ENCODE data around the gene SMC1A. TPM values are rescaled to one million over a fixed set of nuclear protein-coding genes. Genes with fewer than 3 reads are reported as not detected.

SMC1A gene
- total RNA-seq, 1 experiment from 2014 or later = 162 TPM

DNA sequence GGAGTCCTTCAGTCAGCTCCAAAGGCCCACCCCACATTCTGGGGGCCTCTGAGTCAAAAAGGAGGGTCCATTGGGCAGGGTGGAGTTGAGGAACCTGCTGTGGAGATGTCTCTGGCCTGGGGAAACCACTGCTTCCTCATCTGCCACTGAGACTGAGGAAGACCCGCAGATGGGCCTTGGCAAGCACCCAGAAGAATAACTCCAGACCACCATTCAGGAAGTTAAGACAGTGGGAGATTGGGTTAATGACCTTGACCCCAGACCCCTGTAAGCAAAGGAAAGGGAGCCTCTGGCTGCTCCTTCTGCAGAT is 19.8 kb upstream of the SMC1A start:
- intact Hi-C loops (cut with micrococcal nuclease; ENCODE audit: unreplicated experiment) = no loop called here
- no peaks in the 10 kb centered on the region for H4K20me1 ChIP-seq (ENCODE audit: insufficient read depth)
- no peaks in the 10 kb centered on the region for H3K9me2 ChIP-seq (ENCODE audit: insufficient read depth)
- no peaks in the 10 kb centered on the region for H3K79me2 ChIP-seq (ENCODE audit: low read depth)
- H3K27ac ChIP-seq = no peak overlapping the region
- no peak for DNase-seq
- no peak overlapping the region for H3K4me3 ChIP-seq
- BruUV-seq (replicated peaks) = no TSS peak
- H3K27me3 ChIP-seq (ENCODE audit: insufficient read depth, low read depth) = no peaks in the 10 kb centered on the region
- no peak overlapping the region for H2AFZ ChIP-seq
- TF ChIP-seq EZH2 (IDR thresholded peaks at IDR 0.05; ENCODE audit: low read depth) = no peak
- TF ChIP-seq, protein P1, sequence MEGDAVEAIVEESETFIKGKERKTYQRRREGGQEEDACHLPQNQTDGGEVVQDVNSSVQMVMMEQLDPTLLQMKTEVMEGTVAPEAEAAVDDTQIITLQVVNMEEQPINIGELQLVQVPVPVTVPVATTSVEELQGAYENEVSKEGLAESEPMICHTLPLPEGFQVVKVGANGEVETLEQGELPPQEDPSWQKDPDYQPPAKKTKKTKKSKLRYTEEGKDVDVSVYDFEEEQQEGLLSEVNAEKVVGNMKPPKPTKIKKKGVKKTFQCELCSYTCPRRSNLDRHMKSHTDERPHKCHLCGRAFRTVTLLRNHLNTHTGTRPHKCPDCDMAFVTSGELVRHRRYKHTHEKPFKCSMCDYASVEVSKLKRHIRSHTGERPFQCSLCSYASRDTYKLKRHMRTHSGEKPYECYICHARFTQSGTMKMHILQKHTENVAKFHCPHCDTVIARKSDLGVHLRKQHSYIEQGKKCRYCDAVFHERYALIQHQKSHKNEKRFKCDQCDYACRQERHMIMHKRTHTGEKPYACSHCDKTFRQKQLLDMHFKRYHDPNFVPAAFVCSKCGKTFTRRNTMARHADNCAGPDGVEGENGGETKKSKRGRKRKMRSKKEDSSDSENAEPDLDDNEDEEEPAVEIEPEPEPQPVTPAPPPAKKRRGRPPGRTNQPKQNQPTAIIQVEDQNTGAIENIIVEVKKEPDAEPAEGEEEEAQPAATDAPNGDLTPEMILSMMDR (conservative IDR thresholded peaks at IDR 0.05) = no peak
- peaks cover 5% of the 10 kb centered on the region; the same call in 1 of the 2 replicates for H3F3A ChIP-seq (ENCODE audit: insufficient read depth, low read depth)
- no peaks in the 10 kb centered on the region for H3K36me3 ChIP-seq (ENCODE audit: low read depth)
- H3K4me1 ChIP-seq (replicated peaks; ENCODE audit: insufficient read depth) = no peaks in the 10 kb centered on the region
- H3K4me2 ChIP-seq = peak overlapping the region; percentile 77; the same call in 1 of the 2 replicates
- no peaks in the 10 kb centered on the region for H3K9me3 ChIP-seq (ENCODE audit: insufficient read depth, low read depth)
- POLR2A ChIA-PET (ENCODE audit: unreplicated experiment) = interaction anchor here (0.6 to 0.7 kb wide), 2 partner anchors 163 to 447 kb away, joined by 4 read pairs; no protein-coding TSS in a partner anchor
- CTCF ChIA-PET = interaction anchor here (0.7 kb wide), 1 partner anchor 133 kb away, joined by 5 read pairs; no protein-coding TSS in a partner anchor

DNA sequence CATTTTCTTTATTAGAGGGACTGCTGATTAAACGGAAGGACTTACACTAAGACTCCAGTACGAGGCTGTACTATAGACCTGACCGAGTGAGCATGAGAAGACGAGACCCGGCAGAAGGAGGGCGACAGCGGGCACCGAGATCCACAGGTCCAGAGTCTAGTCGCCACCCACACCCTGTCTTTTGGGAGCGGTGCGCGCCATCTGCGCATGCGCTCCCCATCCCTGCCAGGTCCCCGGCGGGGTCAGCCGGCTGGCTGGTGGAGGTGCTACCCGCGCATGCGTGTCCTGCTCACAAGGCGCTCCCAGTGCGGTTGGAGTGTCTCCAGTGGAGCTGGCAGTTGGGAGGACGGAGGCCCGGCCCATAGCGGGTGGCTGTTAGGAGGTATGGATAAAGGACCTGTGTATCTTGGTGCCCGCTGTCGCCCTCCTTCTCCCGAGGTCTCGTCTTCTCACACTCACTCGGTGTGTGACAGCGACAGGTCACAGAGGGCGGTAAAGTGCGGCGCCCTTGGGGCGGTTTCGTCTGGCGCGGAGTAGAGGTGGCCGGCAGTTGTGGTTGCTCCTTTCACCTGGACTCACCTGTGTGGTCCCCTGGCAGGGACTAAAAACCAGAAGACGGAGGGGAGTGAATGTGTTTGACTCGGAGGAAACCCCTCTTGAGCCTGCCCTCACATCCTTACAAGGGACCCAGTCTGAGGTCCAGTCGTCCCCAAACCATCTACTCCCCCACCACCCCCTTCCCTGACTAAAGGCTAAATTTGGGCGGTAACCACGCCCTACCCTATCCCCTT is 19.3 kb upstream of the SMC1A start:
- DNase-seq = peak; percentile 45 to 94
- POLR2A ChIA-PET (ENCODE audit: unreplicated experiment) = interaction anchor here (0.6 to 0.7 kb wide), 2 partner anchors 162 to 446 kb away, joined by 4 read pairs; no protein-coding TSS in a partner anchor

More for the DNA sequence above, 19.3 kb upstream of the SMC1A start:
- Histone ChIP-seq H3K9me3 (ENCODE audit: insufficient read depth, low read depth) (no peaks in the 10 kb centered on the region), H3K4me2 (peak overlapping the region; percentile 77), H4K20me1 (ENCODE audit: insufficient read depth) (no peaks in the 10 kb centered on the region), H3K9me2 (ENCODE audit: insufficient read depth) (no peaks in the 10 kb centered on the region), H3K4me3 (peak overlapping the region; percentile 52; the same call in 1 of the 2 replicates), H3K27ac (peak overlapping the region; percentile 54; the same call in 1 of the 2 replicates), H3K27me3 (ENCODE audit: insufficient read depth, low read depth) (no peaks in the 10 kb centered on the region), H3F3A (ENCODE audit: insufficient read depth, low read depth) (peaks cover 5% of the 10 kb centered on the region; the same call in 1 of the 2 replicates), H3K36me3 (ENCODE audit: low read depth) (no peaks in the 10 kb centered on the region), H3K4me1 (replicated peaks; ENCODE audit: insufficient read depth) (no peaks in the 10 kb centered on the region), H2AFZ (0 out of 2 replicates have a peak overlapping the region, but pooled peaks have one; percentile 68), H3K79me2 (ENCODE audit: low read depth) (no peaks in the 10 kb centered on the region)
- TF ChIP-seq, protein P1 (conservative IDR thresholded peaks at IDR 0.05) = no peak
- TF ChIP-seq EZH2 (IDR thresholded peaks at IDR 0.05; ENCODE audit: low read depth) = no peak
- intact Hi-C loops (cut with micrococcal nuclease; ENCODE audit: unreplicated experiment) = loop anchor here (2.0 kb wide), 1 partner anchor 19 kb away; the partner anchor contains the start of genes RIBC1 and SMC1A
- CTCF ChIA-PET = no interaction called here
- BruUV-seq (replicated peaks) = TSS peak; percentile 72

All from PC-9 (cell line).